ENCODE results near the gene MTPN.

Gene MTPN

DNA sequence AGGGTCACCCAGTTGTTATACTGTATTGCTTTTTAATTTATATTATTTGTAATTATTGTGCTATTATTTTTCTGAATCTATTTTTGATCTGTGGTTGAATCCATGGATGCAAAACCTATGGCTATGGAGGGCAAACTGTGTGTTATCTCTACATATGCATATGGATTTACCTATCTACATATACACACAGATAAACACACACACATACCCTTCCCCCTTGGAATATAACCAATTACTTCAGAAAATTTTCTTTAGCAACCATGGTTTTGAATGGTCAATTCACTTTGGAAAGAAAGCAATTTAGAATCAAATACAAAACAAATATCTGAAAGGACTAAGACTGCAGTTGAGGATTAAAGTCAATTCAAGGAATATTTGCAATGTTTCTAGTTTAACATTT, 39.1 kb downstream of the MTPN start:
- no peaks in the 10 kb centered on the region for H3K36me3 ChIP-seq (ENCODE audit: control insufficient read depth, insufficient read depth, low read length)
- H2AFZ ChIP-seq: no peak overlapping the region
- H3K4me1 ChIP-seq: peaks cover 11% of the 10 kb centered on the region
- no peaks in the 10 kb centered on the region for H3K27me3 ChIP-seq (ENCODE audit: control insufficient read depth, insufficient read depth, low read length)
- TF ChIP-seq, protein P1, sequence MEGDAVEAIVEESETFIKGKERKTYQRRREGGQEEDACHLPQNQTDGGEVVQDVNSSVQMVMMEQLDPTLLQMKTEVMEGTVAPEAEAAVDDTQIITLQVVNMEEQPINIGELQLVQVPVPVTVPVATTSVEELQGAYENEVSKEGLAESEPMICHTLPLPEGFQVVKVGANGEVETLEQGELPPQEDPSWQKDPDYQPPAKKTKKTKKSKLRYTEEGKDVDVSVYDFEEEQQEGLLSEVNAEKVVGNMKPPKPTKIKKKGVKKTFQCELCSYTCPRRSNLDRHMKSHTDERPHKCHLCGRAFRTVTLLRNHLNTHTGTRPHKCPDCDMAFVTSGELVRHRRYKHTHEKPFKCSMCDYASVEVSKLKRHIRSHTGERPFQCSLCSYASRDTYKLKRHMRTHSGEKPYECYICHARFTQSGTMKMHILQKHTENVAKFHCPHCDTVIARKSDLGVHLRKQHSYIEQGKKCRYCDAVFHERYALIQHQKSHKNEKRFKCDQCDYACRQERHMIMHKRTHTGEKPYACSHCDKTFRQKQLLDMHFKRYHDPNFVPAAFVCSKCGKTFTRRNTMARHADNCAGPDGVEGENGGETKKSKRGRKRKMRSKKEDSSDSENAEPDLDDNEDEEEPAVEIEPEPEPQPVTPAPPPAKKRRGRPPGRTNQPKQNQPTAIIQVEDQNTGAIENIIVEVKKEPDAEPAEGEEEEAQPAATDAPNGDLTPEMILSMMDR (IDR thresholded peaks at IDR 0.05): no peak
- H3K4me2 ChIP-seq (ENCODE audit: low read length): no peak overlapping the region
- no peaks in the 10 kb centered on the region for H3K9me3 ChIP-seq (ENCODE audit: control insufficient read depth, low read length)
- no peak overlapping the region for H3K9ac ChIP-seq
- H3K27ac ChIP-seq: no peak overlapping the region
- H3K4me3 ChIP-seq (ENCODE audit: low read depth, low read length): no peak overlapping the region
- peaks cover 18% of the 10 kb centered on the region for H3K79me2 ChIP-seq

DNA sequence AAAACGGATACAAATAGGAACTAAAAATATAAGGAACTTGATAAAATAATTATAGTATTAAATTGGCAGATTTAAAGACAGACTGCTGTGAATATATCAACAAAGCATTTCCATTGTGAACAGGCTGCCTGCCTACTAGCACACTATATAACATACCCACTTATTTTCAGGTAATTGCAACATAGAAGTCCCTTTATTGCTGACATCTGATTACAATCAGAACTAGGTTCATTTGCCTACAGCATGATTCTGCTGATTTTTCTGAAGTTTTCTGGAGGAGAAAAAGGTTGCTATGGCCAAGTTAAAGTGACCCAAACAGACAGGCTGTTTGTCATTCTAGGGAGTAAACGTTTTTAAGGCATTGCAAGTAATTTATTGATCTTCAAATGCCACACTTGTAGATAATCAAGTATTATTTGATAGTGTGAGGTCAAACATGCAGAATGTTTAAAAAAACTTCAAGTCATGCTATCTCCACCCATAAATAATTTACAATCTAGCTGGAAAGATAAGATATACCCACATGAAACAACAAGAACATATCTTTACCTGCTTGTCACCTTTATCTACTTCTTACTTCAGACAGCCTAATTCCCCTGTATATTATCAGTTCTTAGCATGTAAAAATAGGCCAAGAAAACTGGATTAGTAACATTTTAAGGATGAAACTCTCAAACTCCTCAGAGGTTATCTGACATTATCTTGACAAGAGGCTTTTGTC, 40.5 kb downstream of the MTPN start:
- Histone ChIP-seq H2AFZ (no peak overlapping the region), H3K9ac (no peak overlapping the region), H3K4me1 (peaks cover 11% of the 10 kb centered on the region), H3K27ac (no peak overlapping the region), H3K4me2 (ENCODE audit: low read length) (peak overlapping the region; percentile 36), H3K36me3 (ENCODE audit: control insufficient read depth, insufficient read depth, low read length) (no peaks in the 10 kb centered on the region), H3K9me3 (ENCODE audit: control insufficient read depth, low read length) (no peaks in the 10 kb centered on the region), H3K79me2 (peaks cover 14% of the 10 kb centered on the region), H3K4me3 (ENCODE audit: low read depth, low read length) (no peak overlapping the region), H3K27me3 (ENCODE audit: control insufficient read depth, insufficient read depth, low read length) (no peaks in the 10 kb centered on the region)
- TF ChIP-seq, protein P1 (IDR thresholded peaks at IDR 0.05): no peak

DNA sequence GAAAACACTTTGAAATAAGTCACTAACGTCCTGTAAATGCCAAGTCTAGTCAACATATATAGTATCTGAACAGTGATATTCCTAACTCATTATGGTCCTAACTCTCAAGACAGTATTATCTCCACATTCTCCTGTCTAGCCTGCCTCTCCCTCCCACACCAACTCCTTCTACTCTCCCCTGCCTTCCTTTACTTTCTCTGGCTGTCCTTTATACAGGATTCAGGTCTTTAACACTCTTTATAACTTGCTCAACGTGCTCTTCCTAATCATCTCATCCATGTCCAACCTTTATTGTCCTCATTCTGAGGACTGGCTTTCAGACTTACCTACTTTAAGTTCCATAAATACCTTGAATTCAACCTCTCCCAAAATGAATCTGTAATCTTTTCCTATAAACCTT, 42.5 kb downstream of the MTPN start:
- Histone ChIP-seq H3K9me3 (ENCODE audit: control insufficient read depth, low read length) (no peaks in the 10 kb centered on the region), H3K4me1 (peaks cover 14% of the 10 kb centered on the region), H3K27ac (no peak overlapping the region), H3K79me2 (peaks cover 6% of the 10 kb centered on the region), H3K9ac (no peak overlapping the region), H3K4me2 (ENCODE audit: low read length) (no peak overlapping the region), H3K36me3 (ENCODE audit: control insufficient read depth, insufficient read depth, low read length) (no peaks in the 10 kb centered on the region), H3K4me3 (ENCODE audit: low read depth, low read length) (no peak overlapping the region), H3K27me3 (ENCODE audit: control insufficient read depth, insufficient read depth, low read length) (no peaks in the 10 kb centered on the region), H2AFZ (no peak overlapping the region)
- TF ChIP-seq, protein P1 (IDR thresholded peaks at IDR 0.05): no peak

DNA sequence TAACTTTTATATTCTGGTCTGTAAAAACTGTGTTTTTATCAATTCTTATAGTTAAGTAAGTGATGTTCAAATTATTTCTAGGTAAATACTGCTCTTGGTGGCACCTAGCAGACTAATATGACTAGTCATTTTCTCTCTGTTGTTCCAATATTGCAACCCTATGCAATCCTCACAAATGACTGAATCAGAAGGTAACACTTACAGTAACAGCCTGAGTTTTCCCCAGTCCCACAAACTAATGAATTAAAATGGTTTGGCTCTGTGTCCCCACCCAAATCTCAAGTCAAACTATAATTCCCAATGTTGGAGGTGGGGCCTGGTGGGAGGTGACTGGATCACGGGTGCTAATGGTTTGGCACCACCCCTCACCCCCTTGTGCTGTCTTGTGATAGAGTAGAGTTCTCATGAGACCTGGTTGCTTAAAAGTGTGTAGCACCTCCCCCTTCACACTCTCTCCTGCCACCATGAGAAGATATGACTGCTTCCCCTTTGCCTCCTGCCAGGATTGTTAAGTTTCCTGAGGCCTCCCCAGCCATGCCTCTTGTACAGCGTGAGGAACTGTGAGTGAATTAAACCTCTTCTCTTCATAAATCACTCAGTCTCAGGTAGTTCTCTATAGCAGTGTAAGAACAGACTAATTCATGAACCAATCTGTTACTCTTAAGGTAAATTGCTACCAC, 43.5 kb downstream of the MTPN start:
- no peak overlapping the region for H2AFZ ChIP-seq
- H3K27ac ChIP-seq: no peak overlapping the region
- no peak overlapping the region for H3K4me2 ChIP-seq (ENCODE audit: low read length)
- no peaks in the 10 kb centered on the region for H3K27me3 ChIP-seq (ENCODE audit: control insufficient read depth, insufficient read depth, low read length)
- no peaks in the 10 kb centered on the region for H3K9me3 ChIP-seq (ENCODE audit: control insufficient read depth, low read length)
- no peaks in the 10 kb centered on the region for H3K36me3 ChIP-seq (ENCODE audit: control insufficient read depth, insufficient read depth, low read length)
- no peak overlapping the region for H3K9ac ChIP-seq
- H3K4me3 ChIP-seq (ENCODE audit: low read depth, low read length): no peak overlapping the region
- peaks cover 6% of the 10 kb centered on the region for H3K79me2 ChIP-seq
- peaks cover 14% of the 10 kb centered on the region for H3K4me1 ChIP-seq
- TF ChIP-seq, protein P1 (IDR thresholded peaks at IDR 0.05): no peak
